Transverse colon (tissue), 4 donors: Measurements from ENCODE around the gene BCCIP.

Source experiments
- EP300 ChIP-seq: sonication (generic); formaldehyde crosslinking; IDR thresholded peaks from one replicate; pipeline ENCODE4 v1.6.1; 2017; ENCODE audit warnings: antibody characterized with exemption, low read depth
- POLR2A ChIP-seq: fragments of 450-650 bp; IDR thresholded peaks from one replicate; pipeline ENCODE4 v1.6.1; 2016; ENCODE audit warnings: antibody characterized with exemption, mild to moderate bottlenecking, moderate library complexity
- POLR2AphosphoS5 ChIP-seq, 3 donors: sonication (generic); formaldehyde crosslinking; IDR thresholded peaks; one replicate each; pipeline ENCODE4 v1.6.1; 2016; ENCODE audit warnings: antibody characterized with exemption in 3 of 3
- TF ChIP-seq, protein P1 (sequence below), 5 experiments: fragments of 200-600 bp in 3 of 5; fragments of 450-650 bp in 2 of 5; sonication (generic) in 3 of 5; IDR thresholded peaks; 1 replicate in 2 of 5; 2 replicates in 3 of 5; pipeline ENCODE4 v1.5.1; 2016 to 2017; ENCODE audit warnings: antibody characterized with exemption in 5 of 5, inconsistent platforms in 3 of 5, mild to moderate bottlenecking in 2 of 5, moderate library complexity in 1 of 5

DNA sequence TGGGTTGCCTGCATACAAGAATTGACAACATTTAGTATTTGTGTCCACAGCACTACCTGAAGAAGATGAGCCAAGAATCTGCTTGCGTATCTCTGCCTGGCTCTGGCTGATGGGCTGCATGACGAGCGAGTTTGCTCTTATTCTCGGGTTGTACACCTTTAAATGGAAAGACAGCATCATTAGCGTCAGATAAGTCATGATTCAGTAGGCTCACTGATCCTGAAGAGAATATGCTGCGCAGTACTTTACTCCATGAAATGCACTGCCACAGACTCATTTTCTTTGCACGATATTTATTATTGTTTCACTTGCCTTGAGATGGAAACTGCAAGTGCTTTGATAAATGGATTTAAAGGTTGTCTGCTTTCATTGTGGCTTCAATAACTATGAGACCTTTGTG is 29.1 kb downstream of the BCCIP start:
- TF ChIP-seq EP300, result no peak
- TF ChIP-seq POLR2A, result no peak
- TF ChIP-seq, protein P1, sequence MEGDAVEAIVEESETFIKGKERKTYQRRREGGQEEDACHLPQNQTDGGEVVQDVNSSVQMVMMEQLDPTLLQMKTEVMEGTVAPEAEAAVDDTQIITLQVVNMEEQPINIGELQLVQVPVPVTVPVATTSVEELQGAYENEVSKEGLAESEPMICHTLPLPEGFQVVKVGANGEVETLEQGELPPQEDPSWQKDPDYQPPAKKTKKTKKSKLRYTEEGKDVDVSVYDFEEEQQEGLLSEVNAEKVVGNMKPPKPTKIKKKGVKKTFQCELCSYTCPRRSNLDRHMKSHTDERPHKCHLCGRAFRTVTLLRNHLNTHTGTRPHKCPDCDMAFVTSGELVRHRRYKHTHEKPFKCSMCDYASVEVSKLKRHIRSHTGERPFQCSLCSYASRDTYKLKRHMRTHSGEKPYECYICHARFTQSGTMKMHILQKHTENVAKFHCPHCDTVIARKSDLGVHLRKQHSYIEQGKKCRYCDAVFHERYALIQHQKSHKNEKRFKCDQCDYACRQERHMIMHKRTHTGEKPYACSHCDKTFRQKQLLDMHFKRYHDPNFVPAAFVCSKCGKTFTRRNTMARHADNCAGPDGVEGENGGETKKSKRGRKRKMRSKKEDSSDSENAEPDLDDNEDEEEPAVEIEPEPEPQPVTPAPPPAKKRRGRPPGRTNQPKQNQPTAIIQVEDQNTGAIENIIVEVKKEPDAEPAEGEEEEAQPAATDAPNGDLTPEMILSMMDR (IDR thresholded peaks at IDR 0.05), result no peak
- TF ChIP-seq POLR2AphosphoS5 (IDR thresholded peaks at IDR 0.05), result no peak
